ENCODE results near the gene IRF6. TPM values are rescaled to one million over a fixed set of nuclear protein-coding genes. Genes with fewer than 3 reads are reported as not detected.

The IRF6 gene
- total RNA-seq, 1 experiment from 2014 or later = 17.2 TPM

DNA sequence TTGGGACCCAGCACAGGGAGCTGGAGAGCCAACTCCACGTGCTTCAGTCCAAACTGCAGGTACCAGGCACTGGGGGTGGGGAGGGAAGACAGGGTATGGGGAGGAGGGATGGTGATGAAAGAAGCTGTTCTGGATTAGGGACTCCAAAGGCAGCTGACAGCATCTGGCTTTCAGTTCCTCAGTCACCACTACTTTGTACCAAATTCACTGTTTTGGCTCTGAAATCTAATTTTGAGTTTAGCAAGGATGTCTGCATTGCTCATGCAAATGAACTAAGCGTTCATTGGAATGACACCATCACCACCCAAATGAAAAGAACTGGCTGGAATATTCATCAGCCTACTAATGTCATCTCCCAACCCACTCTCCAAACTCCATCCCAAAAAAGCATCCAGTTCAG lies 30.3 kb downstream of the IRF6 start:
- DNase-seq (ENCODE audit: low spot score) = no peak
- no peak overlapping the region for H3K4me3 Mint-ChIP-seq
- peaks cover 4% of the 10 kb centered on the region for H3K27me3 Mint-ChIP-seq (ENCODE audit: low read depth)
- no peak overlapping the region for H3K27ac Mint-ChIP-seq
- ChIA-PET POLR2A (no interaction called here), CTCF (interaction anchor here (1.7 kb wide), 1 partner anchor 27 kb away, joined by 8 read pairs; no protein-coding TSS in a partner anchor)
- ATAC-seq = no peak
- TF ChIP-seq, protein P1, sequence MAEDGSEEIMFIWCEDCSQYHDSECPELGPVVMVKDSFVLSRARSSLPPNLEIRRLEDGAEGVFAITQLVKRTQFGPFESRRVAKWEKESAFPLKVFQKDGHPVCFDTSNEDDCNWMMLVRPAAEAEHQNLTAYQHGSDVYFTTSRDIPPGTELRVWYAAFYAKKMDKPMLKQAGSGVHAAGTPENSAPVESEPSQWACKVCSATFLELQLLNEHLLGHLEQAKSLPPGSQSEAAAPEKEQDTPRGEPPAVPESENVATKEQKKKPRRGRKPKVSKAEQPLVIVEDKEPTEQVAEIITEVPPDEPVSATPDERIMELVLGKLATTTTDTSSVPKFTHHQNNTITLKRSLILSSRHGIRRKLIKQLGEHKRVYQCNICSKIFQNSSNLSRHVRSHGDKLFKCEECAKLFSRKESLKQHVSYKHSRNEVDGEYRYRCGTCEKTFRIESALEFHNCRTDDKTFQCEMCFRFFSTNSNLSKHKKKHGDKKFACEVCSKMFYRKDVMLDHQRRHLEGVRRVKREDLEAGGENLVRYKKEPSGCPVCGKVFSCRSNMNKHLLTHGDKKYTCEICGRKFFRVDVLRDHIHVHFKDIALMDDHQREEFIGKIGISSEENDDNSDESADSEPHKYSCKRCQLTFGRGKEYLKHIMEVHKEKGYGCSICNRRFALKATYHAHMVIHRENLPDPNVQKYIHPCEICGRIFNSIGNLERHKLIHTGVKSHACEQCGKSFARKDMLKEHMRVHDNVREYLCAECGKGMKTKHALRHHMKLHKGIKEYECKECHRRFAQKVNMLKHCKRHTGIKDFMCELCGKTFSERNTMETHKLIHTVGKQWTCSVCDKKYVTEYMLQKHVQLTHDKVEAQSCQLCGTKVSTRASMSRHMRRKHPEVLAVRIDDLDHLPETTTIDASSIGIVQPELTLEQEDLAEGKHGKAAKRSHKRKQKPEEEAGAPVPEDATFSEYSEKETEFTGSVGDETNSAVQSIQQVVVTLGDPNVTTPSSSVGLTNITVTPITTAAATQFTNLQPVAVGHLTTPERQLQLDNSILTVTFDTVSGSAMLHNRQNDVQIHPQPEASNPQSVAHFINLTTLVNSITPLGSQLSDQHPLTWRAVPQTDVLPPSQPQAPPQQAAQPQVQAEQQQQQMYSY (CRISPR knock-in tag; IDR thresholded peaks at IDR 0.05) = no peak
- TF ChIP-seq ZNF232 (CRISPR knock-in tag; IDR thresholded peaks at IDR 0.05) = no peak
- no peaks in the 10 kb centered on the region for H3K4me1 Mint-ChIP-seq
- H3K9me3 Mint-ChIP-seq = no peaks in the 10 kb centered on the region
- no peaks in the 10 kb centered on the region for H3K36me3 Mint-ChIP-seq

DNA sequence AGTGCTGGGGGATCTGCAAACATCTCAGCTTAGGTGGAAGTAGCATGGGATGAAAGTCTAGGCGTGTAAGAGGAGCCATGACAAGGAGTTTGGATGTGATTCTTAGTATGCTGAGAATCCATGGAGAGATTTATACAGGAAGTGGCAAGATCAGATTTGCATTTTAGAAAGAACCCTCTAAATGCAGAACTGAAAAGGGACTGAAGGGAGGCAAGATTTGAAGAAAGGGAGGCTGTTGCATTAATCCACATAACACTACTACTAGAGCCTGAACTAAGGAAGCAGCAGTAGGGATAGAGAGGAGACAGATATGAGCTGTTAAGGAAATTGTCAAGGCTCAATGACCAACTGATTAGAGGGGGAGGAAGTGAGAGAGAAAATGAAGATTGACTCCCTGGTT lies 31.4 kb downstream of the IRF6 start:
- no peaks in the 10 kb centered on the region for H3K36me3 Mint-ChIP-seq
- peaks cover 4% of the 10 kb centered on the region for H3K27me3 Mint-ChIP-seq (ENCODE audit: low read depth)
- ChIA-PET POLR2A (no interaction called here), CTCF (interaction anchor here (1.7 kb wide), 1 partner anchor 26 kb away, joined by 8 read pairs; no protein-coding TSS in a partner anchor)
- no peak for ATAC-seq
- H3K4me3 Mint-ChIP-seq = no peak overlapping the region
- H3K9me3 Mint-ChIP-seq = no peaks in the 10 kb centered on the region
- H3K4me1 Mint-ChIP-seq = peaks cover under 1% of the 10 kb centered on the region
- DNase-seq (ENCODE audit: low spot score) = no peak
- H3K27ac Mint-ChIP-seq = no peak overlapping the region
- TF ChIP-seq E2F1 (CRISPR knock-in tag; IDR thresholded peaks at IDR 0.05) (no peak), CREM (CRISPR knock-in tag; IDR thresholded peaks at IDR 0.05) (no peak), NFATC4 (CRISPR knock-in tag; IDR thresholded peaks at IDR 0.05) (no peak), AFF4 (CRISPR knock-in tag; IDR thresholded peaks at IDR 0.05; ENCODE audit: borderline replicate concordance) (no peak), PREB (CRISPR knock-in tag; IDR thresholded peaks at IDR 0.05; ENCODE audit: borderline replicate concordance) (no peak), ZNF671 (CRISPR knock-in tag; IDR thresholded peaks at IDR 0.05) (no peak), NR1H2 (CRISPR knock-in tag; IDR thresholded peaks at IDR 0.05) (no peak), ZNF281 (CRISPR knock-in tag; IDR thresholded peaks at IDR 0.05) (no peak), EMX1 (CRISPR knock-in tag; IDR thresholded peaks at IDR 0.05) (no peak), TCF7 (CRISPR knock-in tag; IDR thresholded peaks at IDR 0.05; ENCODE audit: low read depth) (no peak), SOX15 (CRISPR knock-in tag; IDR thresholded peaks at IDR 0.05) (no peak), ATF2 (CRISPR knock-in tag; IDR thresholded peaks at IDR 0.05; ENCODE audit: borderline replicate concordance, low read depth) (no peak), NR3C1 (CRISPR knock-in tag; conservative IDR thresholded peaks at IDR 0.05; ENCODE audit: low read depth) (no peak), CBFB (CRISPR knock-in tag; IDR thresholded peaks at IDR 0.05; ENCODE audit: low read depth) (no peak)
- TF ChIP-seq, protein P2, sequence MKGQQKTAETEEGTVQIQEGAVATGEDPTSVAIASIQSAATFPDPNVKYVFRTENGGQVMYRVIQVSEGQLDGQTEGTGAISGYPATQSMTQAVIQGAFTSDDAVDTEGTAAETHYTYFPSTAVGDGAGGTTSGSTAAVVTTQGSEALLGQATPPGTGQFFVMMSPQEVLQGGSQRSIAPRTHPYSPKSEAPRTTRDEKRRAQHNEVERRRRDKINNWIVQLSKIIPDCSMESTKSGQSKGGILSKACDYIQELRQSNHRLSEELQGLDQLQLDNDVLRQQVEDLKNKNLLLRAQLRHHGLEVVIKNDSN (CRISPR knock-in tag; IDR thresholded peaks at IDR 0.05) = no peak
- TF ChIP-seq, protein P3, sequence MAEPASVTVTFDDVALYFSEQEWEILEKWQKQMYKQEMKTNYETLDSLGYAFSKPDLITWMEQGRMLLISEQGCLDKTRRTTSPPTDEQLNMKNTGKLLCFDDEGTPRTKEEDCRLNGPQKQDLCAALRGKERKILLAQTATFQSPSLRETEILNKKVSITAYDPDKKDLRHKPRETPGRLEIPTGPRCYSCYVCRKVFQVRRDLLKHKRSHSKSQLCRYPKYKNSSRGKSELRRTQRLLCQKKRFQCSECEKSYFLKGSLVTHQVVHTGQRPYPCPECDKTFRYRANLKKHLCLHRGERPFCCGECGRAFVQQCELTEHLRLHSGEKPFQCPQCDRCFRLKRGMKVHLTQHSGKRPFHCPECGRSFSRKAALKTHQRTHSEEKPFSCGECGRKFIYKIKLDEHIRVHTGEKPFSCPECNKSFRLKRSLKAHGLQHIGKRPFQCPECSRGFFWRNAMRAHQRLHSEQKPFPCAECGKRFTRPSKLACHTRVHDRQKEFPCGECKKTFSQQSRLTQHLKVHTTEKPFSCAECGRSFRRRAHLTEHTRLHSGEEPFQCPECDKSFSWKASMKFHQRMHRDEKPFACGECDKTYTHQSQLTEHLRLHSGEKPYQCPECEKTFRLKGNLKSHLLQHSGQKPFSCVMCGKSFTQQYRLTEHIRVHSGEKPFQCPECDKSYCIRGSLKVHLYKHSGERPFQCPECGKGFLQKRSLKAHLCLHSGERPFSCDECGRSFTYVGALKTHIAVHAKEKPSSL (CRISPR knock-in tag; conservative IDR thresholded peaks at IDR 0.05) = no peak
